HG03558 (cell line): ENCODE results near the gene KCNB1.

Source experiments
- ATAC-seq: cut with Tn5 transposase; IDR thresholded peaks from one replicate; pipeline ENCODE4 v1.9.1; 2021; ENCODE audit warnings: moderate number of reproducible peaks; ENCODE audit not compliant: unreplicated experiment; ENCODE audit errors: extremely low read depth

KCNB1 gene

DNA sequence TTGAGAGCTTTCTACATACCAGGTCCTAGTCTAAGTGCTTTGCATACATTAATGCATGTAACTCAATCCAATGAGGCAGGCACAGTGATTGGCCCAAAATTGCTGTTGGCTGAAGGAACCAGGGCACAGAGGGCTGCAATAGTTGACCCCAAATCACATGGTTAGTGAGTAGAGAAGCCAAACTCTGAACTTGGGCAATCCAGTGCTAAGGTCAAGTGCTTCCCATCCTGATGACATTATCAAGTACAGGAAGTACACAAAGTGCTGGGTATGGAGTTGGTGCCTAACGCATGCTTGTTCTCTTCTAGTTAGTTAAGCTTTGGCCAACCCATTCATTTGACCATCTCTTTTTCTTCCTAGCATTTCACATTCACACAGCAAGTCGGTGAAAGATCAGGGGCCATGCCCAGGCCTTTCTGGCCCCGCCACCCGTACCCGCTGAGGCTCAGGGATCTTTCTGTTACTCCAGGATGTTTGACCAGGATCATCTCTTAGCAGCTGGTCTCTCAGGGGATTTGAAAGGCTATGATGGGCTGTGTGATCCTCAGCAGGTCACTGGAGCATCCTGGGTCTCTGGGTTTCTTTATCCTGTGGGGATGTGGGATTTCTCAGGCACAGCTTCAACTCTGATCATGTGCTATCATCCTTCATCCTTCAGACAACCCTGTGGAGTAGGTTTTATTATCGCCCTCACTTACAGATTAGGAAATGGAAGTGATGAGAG lies 7.0 kb downstream of the KCNB1 start:
- no peak for ATAC-seq

- ATAC-seq: no peak
Measured at GRCh38 chr20:49471397-49471796, 11.1 kb downstream of the KCNB1 start.

- ATAC-seq: no peak
Measured at GRCh38 chr20:49470922-49471321, 11.5 kb downstream of the KCNB1 start.

DNA sequence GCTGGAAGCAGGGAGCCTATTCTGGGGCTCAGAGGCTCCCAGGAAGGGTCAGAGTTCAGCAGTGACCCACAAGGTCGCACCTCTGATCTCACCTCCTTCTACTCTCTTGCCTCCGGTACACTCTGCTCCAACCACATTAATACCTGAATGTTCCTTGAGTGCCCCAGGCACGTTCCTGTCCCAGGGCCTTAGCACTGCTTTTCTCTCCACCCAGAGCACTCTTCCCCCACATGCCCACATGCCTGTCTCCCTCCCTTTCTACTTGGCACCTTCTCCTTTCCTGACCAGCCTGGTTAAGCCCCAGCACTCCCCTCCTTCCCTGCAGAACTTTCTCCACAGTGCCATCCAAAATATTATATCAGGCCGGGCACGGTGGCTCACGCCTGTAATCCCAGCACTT lies 13.4 kb downstream of the KCNB1 start:
- no peak for ATAC-seq

DNA sequence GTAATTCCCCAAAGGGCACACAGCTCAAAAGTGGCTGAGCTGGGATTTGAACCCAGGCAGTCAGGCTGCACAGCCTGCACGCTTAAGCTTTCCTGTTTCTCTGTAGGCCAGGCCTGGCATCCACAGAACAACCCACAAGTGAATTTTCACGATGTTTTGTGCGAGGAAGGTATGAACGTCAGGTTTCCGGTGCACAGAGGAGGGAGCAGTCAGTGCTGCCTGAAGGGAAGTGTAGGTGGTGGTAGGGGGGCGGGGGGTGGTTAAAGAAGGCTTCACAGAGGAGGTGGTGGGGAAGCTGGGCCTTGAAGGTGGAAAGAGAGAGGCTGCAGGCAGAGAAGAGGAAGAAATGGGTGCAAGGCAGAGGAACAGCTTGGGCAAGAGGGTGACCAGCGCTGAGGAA lies 14.1 kb downstream of the KCNB1 start:
- no peak for ATAC-seq

DNA sequence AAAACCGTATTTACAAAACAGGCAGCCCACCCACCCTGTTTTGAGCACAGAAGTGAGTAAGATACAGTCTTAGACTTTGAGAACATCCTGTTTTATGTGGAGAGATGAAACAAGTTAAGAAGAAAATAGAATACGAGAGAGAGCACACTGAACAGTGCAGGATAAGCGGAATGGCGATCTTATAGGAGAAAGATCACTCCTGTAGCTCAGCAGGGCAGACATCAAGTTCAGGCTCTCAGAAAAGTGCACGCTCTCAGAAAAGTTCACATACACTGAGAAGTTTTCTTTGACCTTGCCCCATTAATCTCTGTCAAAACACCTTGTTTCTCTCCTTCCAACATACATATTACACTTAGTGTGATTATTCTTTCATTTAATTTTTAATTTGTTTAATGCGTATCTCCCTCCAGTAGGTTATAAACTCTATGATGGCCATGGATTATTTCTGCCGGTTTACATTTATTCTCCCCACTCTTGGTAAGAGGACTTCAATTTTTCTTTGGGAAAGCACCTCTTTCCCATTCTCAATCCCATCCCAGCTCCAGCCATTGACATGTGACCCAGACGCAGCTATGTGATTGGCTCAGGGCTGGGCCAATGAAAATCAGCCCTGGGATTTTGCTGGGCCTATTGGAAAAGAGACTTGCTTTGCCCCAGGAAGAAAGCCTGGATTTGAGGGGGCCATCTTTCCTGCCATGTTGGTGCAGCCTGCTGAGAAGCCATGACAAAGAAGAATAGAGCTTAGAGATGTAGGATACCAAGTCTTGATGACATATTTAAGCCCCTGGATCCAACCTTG lies 16.2 kb downstream of the KCNB1 start:
- no peak for ATAC-seq

DNA sequence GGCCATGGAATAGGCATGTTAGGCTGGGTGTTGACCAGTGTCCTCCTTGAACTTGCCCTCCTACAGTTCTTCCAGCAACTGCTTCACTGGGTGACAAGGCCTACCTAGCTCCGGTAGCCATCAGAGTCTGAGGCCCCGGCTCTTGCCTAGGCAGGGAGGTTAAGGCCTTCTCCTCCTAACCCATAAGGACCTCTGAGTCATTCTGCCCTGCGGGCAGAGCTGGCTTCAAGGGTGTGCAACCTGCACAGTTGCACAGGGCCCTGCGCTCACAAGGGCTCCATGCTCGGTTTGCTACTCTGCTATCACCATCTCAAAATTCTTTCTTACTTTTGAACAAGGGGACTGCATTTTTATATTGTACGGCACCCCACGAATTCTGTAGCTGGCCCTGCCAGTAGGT lies 17.9 kb downstream of the KCNB1 start:
- ATAC-seq: no peak

- ATAC-seq: no peak
Measured at GRCh38 chr20:49462626-49463025, 19.8 kb downstream of the KCNB1 start.

DNA sequence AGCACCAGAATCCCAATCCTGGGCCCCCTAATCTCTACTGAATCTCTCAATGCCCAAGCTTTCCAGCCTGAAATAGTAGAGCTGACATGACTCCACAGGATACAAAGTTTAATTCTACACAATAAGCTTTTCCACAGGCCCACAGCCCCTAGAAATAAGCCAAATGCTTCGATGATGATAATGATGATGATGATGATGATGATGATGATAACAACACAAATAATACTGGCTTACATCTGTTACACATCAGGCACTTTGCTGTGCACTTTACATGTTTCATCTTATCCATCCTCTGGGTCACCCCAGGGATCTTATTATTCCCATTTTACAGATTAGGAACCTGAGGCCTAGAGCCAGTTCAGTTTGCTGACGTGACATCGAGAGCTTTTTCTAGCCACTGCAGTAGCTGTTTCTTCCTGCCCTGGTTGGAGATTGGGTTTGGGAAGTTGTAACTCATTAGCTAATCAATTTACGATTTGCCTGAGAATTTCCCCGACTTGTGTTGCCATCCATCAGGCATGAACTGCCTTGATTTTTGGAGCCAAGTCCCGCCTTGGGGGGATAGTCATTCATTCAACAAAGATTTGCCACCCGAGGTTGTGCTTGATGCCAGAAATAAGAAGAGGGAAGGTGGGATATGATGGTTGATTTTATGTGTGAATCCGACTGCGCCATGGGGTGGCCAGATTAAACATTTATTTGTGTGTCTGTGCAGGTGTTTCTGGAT lies 20.4 kb downstream of the KCNB1 start:
- no peak for ATAC-seq

DNA sequence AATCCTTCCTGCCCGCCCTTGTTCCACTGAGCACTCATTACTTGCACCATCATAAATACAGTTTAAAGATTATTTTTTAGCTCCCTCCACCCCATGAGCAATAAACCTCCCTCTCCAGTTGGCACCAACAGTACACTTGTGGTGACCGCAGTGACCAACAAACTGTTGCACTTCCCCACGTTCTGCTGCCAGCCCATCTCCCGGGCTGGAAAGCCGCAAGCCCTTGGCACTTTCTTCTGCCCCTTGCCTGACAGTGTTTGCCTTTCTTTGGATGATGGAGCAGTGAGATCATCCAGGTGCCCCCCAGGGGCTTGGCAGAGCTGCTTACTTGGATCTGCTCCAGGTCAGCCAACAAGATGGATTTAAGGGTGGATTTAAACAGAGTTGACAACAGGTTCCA lies 21.6 kb downstream of the KCNB1 start:
- no peak for ATAC-seq

DNA sequence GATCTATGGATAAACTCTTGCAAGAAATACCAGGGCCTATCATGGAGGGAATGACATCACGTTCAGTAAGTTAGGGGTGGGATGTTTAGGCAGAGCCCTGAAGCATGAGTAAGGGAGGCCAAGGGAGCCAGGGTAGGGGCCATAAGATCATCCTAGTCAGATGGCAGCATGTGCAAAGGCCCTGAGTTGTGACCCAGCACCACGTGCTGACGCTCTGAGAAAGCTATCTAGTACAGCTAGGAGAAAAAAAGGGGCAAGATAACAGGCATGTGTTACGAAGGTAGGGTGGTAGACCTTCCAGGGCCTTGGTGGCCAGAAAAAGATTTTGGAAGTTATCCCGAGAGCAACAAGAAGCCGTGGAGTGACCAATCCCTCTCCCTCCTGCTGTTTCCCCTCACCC lies 22.3 kb downstream of the KCNB1 start:
- ATAC-seq: no peak

- no peak for ATAC-seq
Measured at GRCh38 chr20:49459684-49460083, 22.8 kb downstream of the KCNB1 start.

DNA sequence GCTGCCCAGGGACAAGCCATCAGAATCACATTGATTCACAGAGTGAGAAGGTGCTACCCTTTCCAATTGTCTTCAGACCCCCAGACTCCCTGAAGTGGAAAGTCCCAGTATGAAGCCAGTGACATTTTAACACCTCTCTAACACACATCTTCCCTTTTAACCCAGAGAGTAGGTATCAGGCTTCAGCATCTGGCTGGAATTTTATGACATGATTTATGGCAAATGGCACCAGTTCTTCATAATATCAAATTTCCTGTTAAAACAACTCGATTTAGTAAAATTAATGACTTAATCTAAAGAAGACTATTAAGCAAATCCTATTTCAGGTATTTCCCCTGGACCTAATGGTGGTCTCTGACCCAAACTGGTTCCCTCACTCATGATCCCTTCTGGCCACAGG lies 25.0 kb downstream of the KCNB1 start:
- no peak for ATAC-seq

DNA sequence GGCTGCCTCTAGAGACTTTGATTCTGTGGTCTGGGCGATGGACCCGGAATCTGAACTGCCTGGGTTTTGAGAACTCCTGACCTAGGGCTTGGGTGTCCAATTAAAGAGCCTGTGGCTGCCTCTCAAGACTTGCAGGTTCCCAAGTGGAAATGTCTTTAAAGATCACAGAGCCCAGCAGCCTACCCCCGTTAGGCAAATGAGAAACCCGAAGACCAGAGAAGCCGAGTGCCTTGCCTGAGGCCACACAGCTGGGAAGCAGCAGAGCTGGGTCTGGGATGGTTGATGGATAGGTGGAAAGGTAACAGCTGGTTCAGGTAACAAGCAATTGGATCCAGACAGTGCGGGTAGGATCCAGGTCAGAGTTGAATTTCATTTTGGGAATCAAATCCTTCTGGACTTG lies 25.8 kb downstream of the KCNB1 start:
- ATAC-seq: no peak

DNA sequence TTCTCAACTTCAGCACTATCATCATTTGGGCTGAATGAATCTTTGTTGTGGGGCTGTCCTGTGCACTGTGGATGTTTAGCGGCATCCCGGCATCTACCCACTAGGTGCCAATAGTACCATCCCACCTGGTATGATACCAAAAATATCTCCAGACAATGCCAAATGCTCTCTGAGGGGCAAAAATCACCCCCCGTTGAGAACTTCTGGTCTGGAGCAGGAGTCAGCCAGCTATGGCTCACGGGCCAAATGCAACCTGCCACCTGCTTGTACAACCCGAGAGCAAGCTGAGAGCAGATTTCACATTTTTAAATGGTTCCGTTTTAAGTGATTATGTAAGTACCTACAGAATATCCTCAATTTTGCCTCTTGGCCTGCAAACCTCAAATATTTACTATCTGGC lies 26.8 kb downstream of the KCNB1 start:
- no peak for ATAC-seq

- no peak for ATAC-seq
Measured at GRCh38 chr20:49452011-49452482, 30.4 kb downstream of the KCNB1 start.

DNA sequence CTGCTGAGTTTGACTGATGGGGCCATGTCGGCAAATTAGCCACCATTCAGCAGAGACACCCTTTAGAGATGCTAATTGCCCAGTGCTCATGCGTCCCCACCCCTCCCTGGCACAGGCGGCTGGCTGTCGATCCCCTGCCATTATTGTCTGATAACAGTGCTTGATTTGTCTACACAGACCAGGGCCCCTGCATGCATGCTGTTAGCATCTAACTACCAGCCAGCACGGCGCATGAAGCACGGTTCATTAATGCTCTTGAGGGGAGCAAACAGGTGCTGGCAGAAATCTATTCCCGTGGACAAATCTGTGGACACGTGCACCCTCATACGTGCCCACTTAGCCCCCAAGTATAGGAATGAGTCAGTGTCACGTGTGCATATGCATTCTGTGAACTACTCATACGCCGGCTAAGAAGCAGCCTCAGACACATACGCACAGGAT lies 32.2 kb downstream of the KCNB1 start:
- no peak for ATAC-seq

DNA sequence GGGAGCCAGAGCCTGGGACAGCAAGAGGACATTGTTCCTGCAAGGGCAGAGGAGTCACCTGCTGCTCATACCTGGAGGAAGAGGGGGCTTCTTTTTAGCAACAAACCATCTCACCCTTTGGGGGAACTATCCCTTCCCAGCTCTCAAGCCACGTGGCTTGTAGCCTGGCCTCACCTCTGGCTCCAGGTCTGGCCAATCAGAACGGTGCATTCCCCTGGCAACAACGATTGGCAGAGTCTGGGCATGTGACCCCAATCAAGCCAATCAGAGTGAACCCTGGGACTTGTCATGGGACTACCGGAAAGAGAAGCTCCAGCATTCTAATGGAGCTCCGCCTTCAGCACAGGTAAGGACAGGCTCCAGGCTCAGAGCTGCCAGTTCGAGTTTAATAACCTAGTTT lies 33.6 kb downstream of the KCNB1 start:
- no peak for ATAC-seq

DNA sequence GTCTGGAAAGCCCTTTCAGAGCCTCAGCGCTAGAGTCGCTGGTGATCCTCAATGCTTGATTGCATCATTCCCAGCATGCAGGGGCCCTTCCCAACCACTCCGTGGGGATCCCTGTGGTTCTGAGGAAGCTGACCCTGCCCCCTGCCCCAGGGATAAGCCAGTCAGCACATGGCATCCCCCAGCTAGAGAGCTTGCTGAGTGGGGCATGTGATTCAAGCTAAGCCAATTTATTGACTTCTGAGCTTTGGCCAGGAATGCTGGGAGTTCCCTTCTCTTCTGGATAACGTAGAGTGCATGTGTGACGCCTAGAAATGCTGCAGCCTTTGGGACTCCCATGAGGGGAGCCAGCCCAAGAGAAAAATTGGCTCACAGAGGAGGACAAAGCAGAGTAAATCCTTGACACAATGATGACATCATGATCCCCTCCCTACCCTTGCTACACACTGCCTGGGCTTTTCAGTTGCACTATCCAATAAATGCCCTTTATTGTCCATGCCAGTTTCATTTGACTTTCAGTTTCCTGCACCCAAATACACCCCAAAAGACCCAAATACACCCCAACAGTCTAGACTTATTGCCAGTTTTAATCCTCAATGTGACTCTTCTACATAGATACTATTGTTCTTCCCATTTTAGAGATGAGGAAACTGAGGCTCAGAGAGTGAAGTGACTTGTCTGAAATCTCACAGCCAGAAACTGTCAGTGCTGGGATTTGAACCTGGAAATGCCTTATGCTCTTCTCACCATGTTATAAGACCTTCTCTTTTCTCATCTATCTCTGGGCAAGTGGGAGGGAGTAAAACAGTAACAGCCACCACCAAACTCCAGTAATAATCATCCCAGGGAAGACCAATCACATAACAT lies 34.3 kb downstream of the KCNB1 start:
- ATAC-seq: no peak

- no peak for ATAC-seq
Measured at GRCh38 chr20:49447364-49447763, 35.1 kb downstream of the KCNB1 start.
